DMS153 treated with DMSO at 0.1 percent for 48 hours (cell line): ENCODE data around the gene AGPAT4.
"Not testable (repeated sequence)": the region's sequence is repeated elsewhere in the genome, so short reads cannot be mapped to it uniquely, and the experiment has no call there.

Experiments used
- DNase-seq: peaks from one replicate; lab custom pipeline; 2025; ENCODE audit not compliant: unreplicated experiment; lab: John Stamatoyannopoulos, UW

AGPAT4 gene

DNA sequence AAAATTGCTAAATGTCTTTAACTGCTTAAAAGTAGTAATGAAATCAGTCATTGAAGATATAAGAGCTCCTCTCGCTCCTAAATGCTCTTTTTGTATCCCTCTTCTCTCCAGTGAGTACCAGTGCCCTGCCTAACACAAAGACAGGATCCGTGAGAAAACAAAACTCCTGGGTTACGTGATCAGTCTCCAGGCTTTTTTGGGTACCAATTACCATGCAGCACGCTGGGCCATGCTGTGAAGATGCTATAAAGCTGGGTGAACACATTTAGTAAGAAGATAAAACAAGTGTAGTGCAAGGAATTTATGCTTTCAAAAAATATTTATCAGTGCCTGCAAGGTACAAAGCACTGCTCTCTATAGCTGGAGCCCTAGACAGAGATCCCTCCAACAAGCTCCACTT is 66.7 kb downstream of the AGPAT4 start:
- no peak for DNase-seq

DNA sequence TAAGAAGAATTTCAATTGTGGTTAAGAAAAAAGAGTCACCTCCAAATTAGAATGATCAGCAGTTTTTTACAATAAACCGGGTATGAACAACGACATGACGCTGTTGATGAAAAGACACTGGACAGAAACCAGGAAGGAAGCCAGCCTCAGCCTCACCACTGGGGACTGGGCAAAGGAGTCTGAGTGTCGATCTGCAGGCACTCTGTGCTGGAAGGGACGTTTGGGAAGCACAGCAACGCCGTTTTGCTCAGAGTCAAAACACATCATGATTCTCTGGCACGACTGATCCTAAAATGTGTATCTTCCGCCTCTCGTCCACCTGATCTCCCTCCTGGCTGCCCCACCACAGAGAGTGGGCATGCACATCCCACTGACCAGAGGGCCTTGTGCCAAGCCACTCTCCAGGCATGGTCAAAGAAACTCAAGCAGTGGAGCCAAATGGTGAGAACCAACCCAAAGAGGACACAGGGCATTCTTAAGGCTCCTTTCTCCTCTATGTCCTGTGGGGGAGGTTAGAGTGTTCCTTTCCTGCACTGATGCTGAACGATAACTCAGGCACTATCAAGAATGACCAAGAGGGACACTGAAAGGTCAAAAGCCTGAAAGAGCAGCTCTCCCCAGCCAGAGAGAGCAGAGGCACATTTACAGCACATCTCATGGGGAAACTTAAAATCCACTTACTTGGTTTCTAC is 68.8 kb downstream of the AGPAT4 start:
- no peak for DNase-seq

DNA sequence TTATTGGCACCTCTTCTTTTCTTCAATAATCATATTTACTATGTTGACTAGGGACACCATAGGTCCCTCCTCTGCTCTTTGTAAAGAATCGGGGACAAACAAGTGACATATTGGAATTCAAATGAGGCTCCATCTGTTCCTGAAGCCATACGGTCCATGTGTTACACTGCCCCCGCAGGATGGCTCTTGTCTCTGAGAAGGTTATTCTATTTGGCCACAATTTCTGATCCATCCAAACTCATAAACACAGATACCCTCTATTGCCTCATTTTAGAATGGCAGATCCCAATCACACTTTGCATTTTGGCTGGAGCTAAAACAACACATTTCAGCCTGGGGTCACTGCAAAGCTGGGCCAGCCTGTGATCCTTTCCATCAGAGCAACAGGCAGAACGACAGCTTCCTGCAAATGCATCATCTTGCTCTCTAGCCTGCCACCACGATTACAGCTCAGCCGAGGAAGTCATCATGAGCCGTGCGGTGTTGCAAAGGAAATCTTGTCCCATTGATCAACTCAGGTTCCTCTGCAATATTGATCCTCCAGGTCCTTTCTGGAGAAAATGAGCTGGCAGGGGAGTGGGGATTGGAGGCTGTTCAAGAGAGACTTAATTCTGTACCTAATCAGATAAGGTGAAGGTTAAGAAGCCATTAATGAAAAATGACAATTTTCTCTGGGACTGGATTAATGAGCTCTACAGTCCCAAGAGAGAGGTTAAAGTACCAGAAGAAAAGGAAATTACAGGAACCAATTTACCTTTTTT is 73.1 kb downstream of the AGPAT4 start:
- DNase-seq, result no peak

DNA sequence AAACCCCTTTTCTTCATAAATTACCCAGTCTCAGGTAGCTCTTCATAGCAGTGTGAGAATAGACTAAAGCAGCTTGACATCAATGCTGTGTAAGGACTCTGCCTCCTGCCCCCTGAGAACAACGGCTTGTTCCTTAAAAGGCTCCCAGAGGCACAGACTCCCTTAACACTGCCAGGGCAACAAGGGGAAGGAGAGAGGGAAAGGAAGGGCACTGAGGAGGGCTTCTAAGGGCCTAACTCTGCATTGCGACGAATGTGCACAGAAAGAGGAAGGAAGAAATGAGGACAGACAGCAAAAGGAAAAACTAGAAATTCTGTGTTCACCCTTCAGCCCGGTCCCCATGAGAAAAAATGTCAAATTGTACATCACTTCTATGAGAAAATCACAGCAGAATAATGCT is 74.0 kb downstream of the AGPAT4 start:
- DNase-seq, result no peak

DNA sequence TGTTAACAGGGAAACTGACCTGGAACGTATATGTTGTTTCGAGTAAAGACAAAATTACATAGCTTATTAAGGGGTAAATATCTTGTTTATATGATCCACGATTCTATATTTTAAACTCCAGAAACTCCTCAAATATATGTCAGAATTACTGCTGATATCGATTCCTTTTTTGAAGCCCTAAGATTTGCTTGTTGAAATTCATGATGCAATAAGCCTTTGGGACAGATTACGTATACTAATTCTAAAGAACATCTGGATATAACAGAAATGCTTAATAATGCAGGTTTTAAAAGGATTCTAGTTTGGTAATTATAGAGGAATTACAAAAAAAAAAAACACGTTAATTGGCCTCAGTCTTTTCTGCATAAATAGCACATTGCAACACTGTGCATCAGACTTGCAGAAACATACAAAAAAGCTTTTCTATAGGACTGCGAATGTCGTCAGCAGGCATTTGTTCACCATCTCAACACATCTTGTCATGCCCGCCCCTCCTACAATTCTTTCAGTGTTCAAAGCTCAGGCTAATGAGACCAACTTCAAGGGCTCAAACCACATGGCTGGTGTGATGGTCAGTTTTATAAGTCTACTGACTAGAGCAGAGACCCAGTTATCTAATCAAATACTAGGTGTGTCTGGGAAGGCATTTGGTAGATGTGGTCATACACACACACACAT is 74.9 kb downstream of the AGPAT4 start:
- no peak for DNase-seq

DNA sequence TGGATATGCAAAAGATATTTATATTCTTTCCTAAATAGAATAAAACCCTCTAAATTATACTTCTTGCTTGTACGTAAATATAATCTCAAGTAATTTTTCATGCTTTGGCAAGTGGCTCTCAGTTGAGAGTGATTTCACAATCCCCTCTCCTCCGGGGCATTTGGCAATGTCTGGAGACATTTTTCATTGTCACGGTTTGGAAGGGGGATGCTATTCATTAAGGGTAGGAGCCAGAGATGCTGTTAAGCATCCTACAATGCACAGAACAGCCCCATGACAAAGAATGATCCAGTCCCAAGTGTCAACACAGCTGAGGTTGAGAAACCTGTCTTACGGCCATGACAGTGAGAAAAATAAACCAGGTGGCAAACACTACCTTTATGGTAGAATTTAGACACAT is 75.7 kb downstream of the AGPAT4 start:
- DNase-seq, result no peak

DNA sequence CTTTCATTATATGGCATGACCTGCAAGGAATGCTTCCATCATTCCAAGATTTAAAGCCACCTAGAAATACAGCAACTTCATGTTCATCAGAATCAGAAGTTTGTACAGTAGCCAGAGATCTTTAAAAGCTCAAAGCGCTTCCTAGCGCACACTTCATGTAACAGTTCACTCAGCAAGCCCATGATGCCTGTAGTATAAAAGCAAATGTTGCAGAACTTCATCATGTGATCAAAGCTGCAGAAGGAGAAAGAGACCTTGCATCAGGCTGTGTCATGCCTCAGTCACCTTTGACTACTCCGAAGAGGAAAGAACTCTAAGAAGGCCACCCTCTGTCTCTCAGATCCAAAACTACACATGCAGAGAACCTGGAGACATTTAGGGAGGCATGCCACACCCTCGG is 78.5 kb downstream of the AGPAT4 start:
- no peak for DNase-seq

DNA sequence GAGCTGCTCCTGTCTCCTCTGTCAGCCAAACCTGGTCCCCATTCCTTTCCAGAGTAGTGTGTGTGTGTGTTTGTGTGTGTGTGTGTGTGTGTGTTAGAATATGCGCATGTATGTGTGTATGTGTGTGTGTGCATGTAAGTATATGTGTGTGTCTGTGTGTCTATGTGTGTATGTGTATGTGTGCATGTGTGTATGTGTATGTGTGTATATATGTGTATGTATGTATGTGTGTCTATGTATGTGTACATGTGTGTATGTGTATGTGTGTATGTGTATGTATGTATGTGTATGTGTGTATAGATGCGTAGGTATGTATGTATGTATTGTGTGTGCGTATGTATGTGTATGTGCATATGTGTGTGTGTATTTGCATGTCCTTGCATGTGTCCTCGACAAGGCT is 79.5 kb downstream of the AGPAT4 start:
- DNase-seq, result no peak

DNA sequence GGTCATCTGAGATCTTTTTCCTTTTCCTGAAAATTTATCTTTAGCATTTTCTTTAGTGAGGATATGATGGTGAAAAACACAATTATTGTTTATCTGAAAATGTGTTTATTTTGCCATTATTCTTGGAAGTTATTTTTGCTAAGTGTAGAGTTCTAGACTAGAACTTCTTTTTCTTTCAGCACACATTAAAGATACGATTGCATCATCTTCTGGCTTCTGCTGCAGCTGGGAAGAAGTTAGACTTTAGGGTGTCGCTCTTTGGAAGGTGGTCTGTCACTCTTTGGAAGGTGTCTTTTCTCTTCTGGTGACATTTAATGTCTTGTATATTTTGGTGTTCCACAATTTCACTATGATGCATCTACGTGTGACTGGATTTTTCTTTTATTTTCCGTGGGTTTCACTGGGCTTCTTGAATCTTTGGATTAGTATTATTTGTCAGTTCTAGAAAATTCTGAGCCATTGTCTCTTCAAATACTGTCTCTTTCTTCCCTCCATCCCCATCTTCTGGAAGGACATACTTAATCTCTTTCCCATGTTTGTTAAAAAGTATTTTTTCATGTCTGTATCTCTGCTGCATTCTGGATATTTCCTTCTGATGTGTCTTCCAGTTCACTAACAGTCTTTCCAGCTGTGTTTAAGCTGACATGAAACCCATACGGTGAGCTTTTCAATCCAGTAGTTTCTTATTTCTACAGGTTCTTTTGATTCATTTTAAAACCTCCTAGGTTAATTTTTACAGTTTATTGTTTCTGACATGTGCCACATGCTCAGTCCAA is 81.0 kb downstream of the AGPAT4 start:
- DNase-seq, result no peak

DNA sequence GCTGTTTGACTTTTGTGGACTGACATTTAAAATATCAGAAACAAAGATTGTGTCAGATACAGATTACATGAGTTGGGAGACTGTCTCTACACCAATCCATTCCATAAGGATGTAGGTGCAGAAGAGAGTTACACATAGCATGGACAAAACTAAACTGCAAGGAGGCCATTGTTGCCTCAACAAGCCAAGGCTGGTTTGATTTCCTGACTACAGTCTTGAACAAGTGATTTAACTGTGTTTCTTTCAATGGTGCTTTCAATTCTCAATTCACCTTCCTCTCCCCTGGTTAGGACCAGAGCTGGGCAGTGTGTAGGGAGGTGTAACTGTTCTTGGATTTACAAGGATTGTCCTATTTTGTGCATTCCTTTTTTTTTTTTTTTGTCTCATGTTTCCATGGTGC is 82.2 kb downstream of the AGPAT4 start:
- no peak for DNase-seq

DNA sequence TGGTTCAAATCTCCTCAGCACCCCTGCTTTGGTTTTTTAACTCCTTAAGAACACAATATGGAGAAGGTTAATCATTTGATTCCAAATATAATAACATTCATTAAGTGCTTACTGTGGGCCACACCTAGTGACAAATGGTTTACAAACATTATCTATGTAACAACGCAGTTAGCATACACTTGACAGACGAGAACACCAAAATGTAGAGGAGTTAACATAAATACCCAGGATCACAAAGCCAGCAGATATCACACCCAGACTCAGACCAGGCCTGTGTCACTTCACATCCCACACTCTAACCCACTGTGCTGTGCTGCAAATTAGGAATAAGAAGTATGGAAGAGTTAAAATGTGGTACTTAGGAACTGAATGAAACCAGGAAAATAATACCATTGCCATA is 82.9 kb downstream of the AGPAT4 start:
- no peak for DNase-seq

DNA sequence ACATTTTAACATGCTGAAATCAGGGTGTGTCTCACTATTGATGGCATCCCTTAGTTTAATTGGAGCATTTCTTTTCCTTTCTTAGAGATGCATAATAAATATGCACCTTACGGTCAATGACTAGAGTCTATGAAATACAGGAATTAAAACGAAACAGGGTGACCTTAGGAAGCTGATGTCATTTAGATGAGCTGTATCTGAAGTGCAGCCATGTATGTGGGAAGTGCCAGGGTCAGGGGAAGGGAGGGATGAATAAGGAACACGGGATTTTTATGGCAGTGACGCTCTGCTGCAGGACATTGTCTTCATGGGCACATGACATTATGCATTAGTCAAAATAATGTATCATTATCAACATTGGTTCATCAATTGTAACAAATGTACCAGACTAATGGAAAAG is 84.0 kb downstream of the AGPAT4 start:
- no peak for DNase-seq

DNA sequence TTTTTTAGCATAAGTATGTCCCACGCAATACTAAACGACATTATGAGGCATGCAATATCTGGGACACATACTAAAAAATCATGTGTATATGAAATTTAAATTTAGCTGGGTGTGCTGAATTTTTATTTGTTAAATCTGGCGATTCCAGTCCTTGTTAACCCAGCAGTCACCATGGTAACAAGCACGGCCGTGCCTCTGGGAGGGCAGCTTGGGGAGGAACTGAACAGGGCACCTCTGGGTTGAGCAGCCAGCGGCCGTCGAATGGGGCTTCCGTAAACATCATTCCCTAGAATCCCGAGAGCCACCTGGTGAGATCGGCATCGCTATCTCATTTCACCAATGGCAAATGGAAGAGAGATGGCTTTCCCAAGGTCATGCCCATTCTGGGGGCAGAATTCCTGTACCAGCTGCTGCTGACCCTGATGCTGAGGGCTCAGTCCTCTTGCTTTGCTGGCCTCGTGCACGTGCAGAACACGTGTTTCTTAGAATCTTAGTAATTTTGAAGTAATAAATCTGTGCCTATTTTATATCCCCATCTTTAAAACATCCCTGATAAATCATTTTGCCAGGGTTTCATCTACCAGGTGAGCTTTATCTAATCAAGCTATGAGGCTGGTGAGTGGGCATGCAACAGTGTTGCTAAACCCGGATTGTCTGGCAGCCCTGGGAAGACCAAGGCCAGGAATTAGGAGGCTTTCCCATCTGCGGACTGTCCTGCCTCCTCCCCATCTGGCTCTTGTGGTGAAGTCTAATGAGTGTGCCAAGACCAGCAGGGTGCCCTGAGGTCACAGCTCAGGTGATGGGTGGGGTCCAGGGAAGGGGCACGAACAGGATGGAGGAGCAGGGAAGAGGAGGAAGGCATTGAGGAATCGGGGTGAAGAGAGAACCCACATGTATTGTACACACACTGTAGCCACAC is 85.1 kb downstream of the AGPAT4 start:
- no peak for DNase-seq

DNA sequence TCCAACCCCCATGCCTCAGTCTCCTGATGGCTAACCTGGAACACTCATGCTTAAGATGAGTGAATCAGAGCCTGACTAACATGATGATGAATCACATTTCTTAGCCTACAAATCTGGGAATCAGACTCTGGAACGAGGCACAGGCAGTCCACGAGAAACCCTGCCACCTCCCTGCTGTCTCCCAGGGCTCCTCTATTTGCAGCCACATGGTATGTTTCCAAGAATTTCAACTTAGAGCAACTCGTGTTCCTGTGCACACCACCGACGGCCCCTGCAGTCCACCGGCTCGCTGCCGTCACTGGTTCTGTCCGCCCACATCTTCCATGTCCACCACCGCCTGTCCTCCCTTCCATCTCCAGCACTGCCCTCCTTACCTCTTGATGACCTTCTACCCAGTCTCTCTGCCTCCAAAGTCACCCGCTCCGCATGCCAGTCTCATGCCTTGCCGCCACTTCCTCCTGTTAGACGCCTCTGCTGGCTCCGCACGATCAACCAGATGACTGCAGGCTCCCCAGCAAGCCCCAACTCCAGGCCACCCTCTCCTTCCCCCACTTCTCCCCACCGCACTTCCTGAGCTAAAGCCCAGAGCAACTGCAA is 87.6 kb downstream of the AGPAT4 start:
- DNase-seq, result no peak

DNA sequence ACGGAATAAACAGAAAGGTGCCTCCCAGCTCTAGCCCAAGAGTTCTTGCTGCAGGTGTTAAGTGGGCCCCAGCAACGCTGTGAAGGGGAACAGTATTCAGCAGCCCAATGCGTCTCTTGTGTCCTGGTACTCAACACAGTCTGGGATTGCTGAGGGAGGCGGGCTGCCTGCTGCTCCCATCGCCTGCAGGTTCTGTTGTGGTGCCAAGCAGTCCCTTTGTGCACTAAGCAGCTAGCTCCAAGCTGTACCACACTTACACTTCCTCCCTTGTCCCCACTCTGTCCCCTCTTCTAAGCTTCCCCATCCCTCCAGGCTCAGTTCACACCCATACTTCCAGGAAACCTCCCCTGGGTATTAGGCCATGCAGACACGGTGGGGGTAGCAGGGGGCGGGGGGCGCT is 92.7 kb downstream of the AGPAT4 start:
- no peak for DNase-seq

DNA sequence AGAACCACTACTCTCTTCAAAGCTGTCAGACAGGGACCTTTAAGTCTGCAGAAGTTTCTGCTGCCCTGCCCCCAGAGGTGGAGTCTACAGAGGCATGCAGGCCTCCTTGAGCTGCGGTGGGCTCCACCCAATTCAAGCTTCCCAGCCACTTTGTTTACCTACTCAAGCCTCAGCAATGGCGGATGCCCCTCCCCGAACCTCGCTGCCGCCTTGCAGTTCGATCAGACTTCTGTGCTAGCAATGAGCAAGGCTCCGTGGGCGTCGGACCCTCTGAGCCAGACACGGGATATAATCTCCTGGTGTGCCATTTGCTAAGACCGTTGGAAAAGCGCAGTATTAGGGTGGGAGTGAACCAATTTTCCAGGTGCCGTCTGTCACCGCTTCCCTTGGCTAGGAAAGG is 95.7 kb downstream of the AGPAT4 start:
- DNase-seq, result not testable (repeated sequence)

DNA sequence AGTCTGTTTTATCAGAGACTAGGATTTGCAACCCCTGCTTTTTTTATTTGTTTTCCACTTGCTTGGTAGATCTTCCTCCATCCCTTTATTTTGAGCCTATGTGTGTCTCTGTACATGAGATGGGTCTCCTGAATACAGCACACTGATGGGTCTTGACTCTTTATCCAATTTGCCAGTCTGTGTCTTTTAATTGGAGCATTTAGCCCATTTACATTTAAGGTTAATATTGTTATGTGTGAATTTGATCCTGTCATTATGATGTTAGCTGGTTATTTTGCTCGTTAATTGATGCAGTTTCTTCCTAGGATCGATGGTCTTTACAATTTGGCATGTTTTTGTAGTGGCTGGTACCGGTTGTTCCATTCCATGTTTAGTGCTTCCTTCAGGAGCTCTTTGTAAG is 97.4 kb downstream of the AGPAT4 start:
- DNase-seq, result not testable (repeated sequence)

DNA sequence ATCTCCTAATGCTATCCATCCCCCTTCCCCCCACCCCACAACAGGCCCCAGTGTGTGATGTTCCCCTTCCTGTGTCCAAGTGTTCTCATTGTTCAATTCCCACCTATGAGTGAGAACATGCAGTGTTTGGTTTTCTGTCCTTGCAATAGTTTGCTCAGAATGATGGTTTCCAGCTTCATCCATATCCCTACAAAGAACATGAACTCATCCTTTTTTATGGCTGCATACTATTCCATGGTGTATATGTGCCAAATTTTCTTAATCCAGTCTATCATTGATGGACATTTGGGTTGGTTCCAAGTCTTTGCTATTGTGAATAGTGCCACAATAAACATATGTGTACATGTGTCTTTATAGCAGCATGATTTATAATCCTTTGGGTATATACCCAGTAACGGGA is 101.1 kb downstream of the AGPAT4 start:
- not testable (repeated sequence) for DNase-seq

DNA sequence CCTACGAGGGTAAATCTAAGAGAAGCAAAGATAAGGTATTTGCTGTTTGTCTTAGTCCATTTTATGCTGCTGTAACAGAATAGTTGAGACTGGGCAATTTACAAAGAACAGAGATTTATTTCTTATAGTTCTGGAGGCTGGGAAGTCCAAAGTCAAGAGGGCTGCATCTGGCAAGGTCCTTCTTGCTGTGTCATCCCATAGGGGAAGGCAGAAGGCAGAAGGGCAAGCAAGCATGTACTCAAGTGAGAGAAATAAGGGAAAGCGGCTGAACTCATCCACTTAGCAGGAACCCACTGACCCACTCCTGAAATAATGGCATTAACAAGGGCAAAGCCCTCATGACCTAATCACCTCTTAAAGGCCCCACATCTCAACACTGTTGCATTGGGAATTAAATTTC is 102.7 kb downstream of the AGPAT4 start:
- DNase-seq, result no peak

DNA sequence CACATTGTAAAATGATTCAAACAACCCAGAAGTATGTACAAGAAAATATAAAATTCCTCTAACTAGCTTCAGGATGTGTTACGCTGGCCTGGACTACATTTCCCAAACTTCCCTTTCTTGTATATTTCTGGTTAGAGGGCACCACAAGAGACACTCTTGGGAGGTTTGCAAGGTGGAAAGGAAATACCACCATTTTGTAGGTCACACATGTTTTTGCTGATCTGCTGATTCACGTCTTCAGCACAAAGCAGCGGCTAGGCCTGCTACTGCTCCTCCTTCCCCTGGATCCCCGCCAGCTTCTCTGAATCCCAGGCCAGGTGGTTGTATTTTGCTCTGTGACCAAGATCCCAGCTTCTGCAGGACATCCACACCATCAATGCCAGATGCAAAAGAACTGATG is 104.2 kb downstream of the AGPAT4 start:
- peak; percentile 63 for DNase-seq
